ENCODE results near the gene SPSB4. TPM values are rescaled to one million over a fixed set of nuclear protein-coding genes. Genes with fewer than 3 reads are reported as not detected.
A peak's percentile ranks its signal among the peaks of the same experiment; 100 is the strongest.

SPSB4 gene
- total and polyA plus RNA-seq, 2 of the 13 experiments (the other 11 are each of a cell fraction or from before 2014, with no cell fraction given): not detected

- TF ChIP-seq LRRFIP1 (CRISPR knock-in tag; conservative IDR thresholded peaks at IDR 0.05): no peak
- no peak for TF ChIP-seq YEATS4 (CRISPR knock-in tag; IDR thresholded peaks at IDR 0.05; ENCODE audit: borderline replicate concordance)
- no peak for TF ChIP-seq ESRRA (CRISPR knock-in tag; IDR thresholded peaks at IDR 0.05; ENCODE audit: low read depth)
- no peak for TF ChIP-seq ZBTB43 (CRISPR knock-in tag; conservative IDR thresholded peaks at IDR 0.05)
- TF ChIP-seq ZNF724P (CRISPR knock-in tag; IDR thresholded peaks at IDR 0.05; ENCODE audit: borderline replicate concordance): no peak
- TF ChIP-seq THAP7 (CRISPR knock-in tag; IDR thresholded peaks at IDR 0.05): 0 out of 2 replicates have a peak, but pooled peaks have one; percentile 33
- 0 out of 2 replicates have a peak, but pooled peaks have one; percentile 33 for TF ChIP-seq ETV5 (CRISPR knock-in tag; IDR thresholded peaks at IDR 0.05; ENCODE audit: borderline replicate concordance)
- no peak for TF ChIP-seq MATR3 (CRISPR knock-in tag; IDR thresholded peaks at IDR 0.05)
- peak; percentile 94 for TF ChIP-seq XRCC5 (optimal IDR thresholded peaks at IDR 0.05; ENCODE audit: low read length)
- TF ChIP-seq PAX8 (CRISPR knock-in tag; IDR thresholded peaks at IDR 0.05; ENCODE audit: borderline replicate concordance): no peak
- TF ChIP-seq SP5 (CRISPR knock-in tag; IDR thresholded peaks at IDR 0.05; ENCODE audit: borderline replicate concordance, low read depth): no peak
- TF ChIP-seq SNAPC5 (CRISPR knock-in tag; IDR thresholded peaks at IDR 0.05; ENCODE audit: borderline replicate concordance): no peak
- TF ChIP-seq MTA3 (CRISPR knock-in tag; IDR thresholded peaks at IDR 0.05): no peak
- TF ChIP-seq PBX2 (CRISPR knock-in tag; IDR thresholded peaks at IDR 0.05): no peak
- TF ChIP-seq, protein P1, sequence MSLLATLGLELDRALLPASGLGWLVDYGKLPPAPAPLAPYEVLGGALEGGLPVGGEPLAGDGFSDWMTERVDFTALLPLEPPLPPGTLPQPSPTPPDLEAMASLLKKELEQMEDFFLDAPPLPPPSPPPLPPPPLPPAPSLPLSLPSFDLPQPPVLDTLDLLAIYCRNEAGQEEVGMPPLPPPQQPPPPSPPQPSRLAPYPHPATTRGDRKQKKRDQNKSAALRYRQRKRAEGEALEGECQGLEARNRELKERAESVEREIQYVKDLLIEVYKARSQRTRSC (CRISPR knock-in tag; IDR thresholded peaks at IDR 0.05; ENCODE audit: low read depth): no peak
- no peak for TF ChIP-seq BRF2 (CRISPR knock-in tag; IDR thresholded peaks at IDR 0.05)
Measured at GRCh38 chr3:141192345-141192744, 141.2 kb downstream of the SPSB4 start (continued).
